Measurements from ENCODE around the gene AK5.

DNA sequence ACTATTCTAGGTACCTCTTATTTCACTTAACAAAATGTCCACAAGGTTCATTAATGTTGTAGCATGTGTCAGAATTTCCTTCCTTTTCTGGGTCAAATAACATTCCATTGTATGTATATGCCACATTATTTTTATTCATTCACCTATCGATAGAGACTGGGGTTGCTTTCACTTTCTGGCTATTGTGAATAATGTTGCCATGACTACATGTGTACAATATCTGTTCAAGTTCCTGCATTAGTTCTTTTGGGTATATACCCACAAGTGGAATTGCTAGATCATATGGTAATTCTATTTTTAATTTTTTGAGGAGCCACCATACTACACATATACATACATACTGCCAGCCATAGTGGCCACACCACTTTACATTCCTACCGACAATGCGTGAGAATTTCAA is 242.2 kb downstream of the AK5 start:
- TF ChIP-seq, protein P1, sequence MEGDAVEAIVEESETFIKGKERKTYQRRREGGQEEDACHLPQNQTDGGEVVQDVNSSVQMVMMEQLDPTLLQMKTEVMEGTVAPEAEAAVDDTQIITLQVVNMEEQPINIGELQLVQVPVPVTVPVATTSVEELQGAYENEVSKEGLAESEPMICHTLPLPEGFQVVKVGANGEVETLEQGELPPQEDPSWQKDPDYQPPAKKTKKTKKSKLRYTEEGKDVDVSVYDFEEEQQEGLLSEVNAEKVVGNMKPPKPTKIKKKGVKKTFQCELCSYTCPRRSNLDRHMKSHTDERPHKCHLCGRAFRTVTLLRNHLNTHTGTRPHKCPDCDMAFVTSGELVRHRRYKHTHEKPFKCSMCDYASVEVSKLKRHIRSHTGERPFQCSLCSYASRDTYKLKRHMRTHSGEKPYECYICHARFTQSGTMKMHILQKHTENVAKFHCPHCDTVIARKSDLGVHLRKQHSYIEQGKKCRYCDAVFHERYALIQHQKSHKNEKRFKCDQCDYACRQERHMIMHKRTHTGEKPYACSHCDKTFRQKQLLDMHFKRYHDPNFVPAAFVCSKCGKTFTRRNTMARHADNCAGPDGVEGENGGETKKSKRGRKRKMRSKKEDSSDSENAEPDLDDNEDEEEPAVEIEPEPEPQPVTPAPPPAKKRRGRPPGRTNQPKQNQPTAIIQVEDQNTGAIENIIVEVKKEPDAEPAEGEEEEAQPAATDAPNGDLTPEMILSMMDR (IDR thresholded peaks at IDR 0.05), result no peak
- no peak for TF ChIP-seq POLR2A (IDR thresholded peaks at IDR 0.05)
